Adrenal gland (tissue), 12 donors: ENCODE results near the gene MYOM3. TPM values are rescaled to one million over a fixed set of nuclear protein-coding genes. Genes with fewer than 3 reads are reported as not detected.

Experiments used
- DNase-seq, 7 donors: peaks; one replicate each; pipeline ENCODE4 v3.0.0-alpha.2; 2019 to 2020
- H3K27ac ChIP-seq, 5 donors: fragments of 200-600 bp; sonication (generic) in 4 of 5; 1 replicate in 3 of 5; 2 replicates in 2 of 5; pipeline versions ENCODE4 v1.5.1 to v1.8.0; 2016 to 2020; ENCODE audit warnings: mild to moderate bottlenecking in 1 of 5
- H3K27me3 ChIP-seq: fragments of 200-600 bp; 2 replicates; pipeline ENCODE4 v1.8.0; 2021
- H3K36me3 ChIP-seq, 2 donors: fragments of 200-600 bp; replicated peaks in 1 of 2; 1 replicate in 1 of 2; 2 replicates in 1 of 2; pipeline versions ENCODE4 v1.5.1 to v1.8.0; 2018 to 2022
- H3K4me1 ChIP-seq, 2 donors: fragments of 200-600 bp; replicated peaks in 1 of 2; 1 replicate in 1 of 2; 2 replicates in 1 of 2; pipeline versions ENCODE4 v1.5.1 to v1.8.0; 2018 to 2021
- H3K4me3 ChIP-seq, 4 donors: fragments of 200-600 bp; sonication (generic) in 3 of 4; one replicate each; pipeline ENCODE4 v1.5.1; 2016 to 2018
- H3K9me3 ChIP-seq, 3 donors: fragments of 200-600 bp; sonication (generic) in 1 of 3; replicated peaks in 1 of 3; 1 replicate in 2 of 3; 2 replicates in 1 of 3; pipeline versions ENCODE4 v1.5.1 to v1.8.0; 2016 to 2021
- CTCF ChIP-seq, 6 experiments: fragments of 450-650 bp in 4 of 6; fragments of 200-600 bp in 2 of 6; sonication (generic) in 1 of 6; IDR thresholded peaks; 1 replicate in 5 of 6; 2 replicates in 1 of 6; pipeline versions ENCODE4 v1.5.1 to v1.8.0; 2016 to 2021; ENCODE audit warnings: antibody characterized with exemption in 6 of 6, mild to moderate bottlenecking in 2 of 6, moderate library complexity in 1 of 6
- POLR2A ChIP-seq, 2 donors: fragments of 450-650 bp; IDR thresholded peaks; one replicate each; pipeline ENCODE4 v1.6.1; 2017; ENCODE audit warnings: antibody characterized with exemption in 2 of 2, mild to moderate bottlenecking in 2 of 2, moderate library complexity in 1 of 2
- WGBS, 4 donors: extraction: QIAGEN DNeasy Blood & Tissue Kit in 2 of 4; methylation state at CpG; one replicate each; pipeline versions ENCODE4 v1.1.5 to v1.1.7; 2013 to 2017; 5-methylcytosine and 5-hydroxymethylcytosine counted together
- intact Hi-C, 2 donors: fragments of 100-400 bp; cut with DNase I; formaldehyde crosslinking; loops; one replicate each; pipeline versions ENCODE4 v1.14.1 to v1.15.0; 2022 to 2023
- polyA plus RNA-seq, 3 donors: library from polyadenylated mRNA; stranded (reverse); fragments of 200-250 nt in 2 of 3; fragments of 350-450 nt in 1 of 3; fragmentation: Illumina TruSeq in 1 of 3; extraction: RNeasy Lipid Tissue Mini Kit (QIAGEN cat#74804) in 1 of 3; gene quantifications; one replicate each; pipeline ENCODE4 v1.2.3, GENCODE V29; 2013 to 2014
- total RNA-seq, 9 donors: library from RNA; depleted of rRNA in 4 of 9; stranded (reverse); fragments of >200 nt in 4 of 9; fragments of 120-200 nt in 1 of 9; fragmentation: NEBNext Ultra II Directional in 1 of 9; extraction: Animal tissue kit (Norgen Biotek cat#: 25700) in 1 of 9; gene quantifications; one replicate each; pipeline versions ENCODE4 v1.1.0 to v1.2.4, GENCODE V29; 2013 to 2023
- donor health status: healthy with polysubstance abuse.
- donor health status: Bipolar disorder and iron deficiency.
- donor health status: DM: yes; HTN: yes; CAD: no.
- donor health status: DM: no; HTN: no; CAD: no.
- donor health status: DM: no; HTN: no; CAD: no.
- donor health status: DM: yes; HTN: yes; CAD: no.

The MYOM3 gene
- total and polyA plus RNA-seq, 12 donors, result 0.09 to 7.0 (median 0.18) TPM

GRCh38 chr1:24147194-24147593, 35.3 kb upstream of the MYOM3 start:
- H3K27me3 ChIP-seq, result no peaks in the 10 kb centered on the region
- peaks cover 7 to 9% of the 10 kb centered on the region in 2 donors for H3K4me1 ChIP-seq
- intact Hi-C loops, result no loop called here
- DNase-seq, result no peak
- H3K36me3 ChIP-seq, result no peaks in the 10 kb centered on the region
- no peaks in the 10 kb centered on the region for H3K9me3 ChIP-seq
- H3K4me3 ChIP-seq, result no peak overlapping the region
- 87 to 92% (median 91%) methylated on average over 9 of the region's 9 CpGs for WGBS, 4 donors
- TF ChIP-seq POLR2A (IDR thresholded peaks at IDR 0.05), result no peak
- TF ChIP-seq CTCF (IDR thresholded peaks at IDR 0.05), result no peak
- no peak overlapping the region for H3K27ac ChIP-seq

- H3K9me3 ChIP-seq, result no peaks in the 10 kb centered on the region
- H3K4me3 ChIP-seq, result peak within 1 kb of the TSS in 3 of 4 donors; percentile 27 to 61 (median 54)
- no peak for TF ChIP-seq POLR2A (IDR thresholded peaks at IDR 0.05)
- no peak for TF ChIP-seq CTCF (IDR thresholded peaks at IDR 0.05)
- no peaks in the 10 kb centered on the region for H3K36me3 ChIP-seq
- DNase-seq, result peak in 4 of 7 donors; percentile 29 to 39 (median 32)
- no peaks in the 10 kb centered on the region for H3K27me3 ChIP-seq
- H3K4me1 ChIP-seq, result peaks cover 0 to 4% of the 10 kb centered on the region in 2 donors
- 29 to 43% (median 38%) methylated on average over 4 to 22 of the region's 22 CpGs for WGBS, 4 donors
- no peak within 1 kb of the TSS for H3K27ac ChIP-seq
- intact Hi-C loops, result no loop called here
Measured at GRCh38 chr1:24142546-24143534, 30.9 kb upstream of the MYOM3 start, which contains the start of gene IL22RA1. TSS of gene IL22RA1 (minus strand) at chr1:24143140. CDS start at chr1:24143082, 58 bp downstream.

- Histone ChIP-seq H3K9me3 (no peaks in the 10 kb centered on the region), H3K27ac (no peak overlapping the region), H3K36me3 (no peaks in the 10 kb centered on the region), H3K4me3 (no peak overlapping the region), H3K4me1 (peaks cover 0 to 4% of the 10 kb centered on the region in 2 donors), H3K27me3 (no peaks in the 10 kb centered on the region)
- DNase-seq, result no peak
- WGBS, 4 donors, result 89 to 94% (median 92%) methylated on average over 9 to 10 of the region's 10 CpGs
- intact Hi-C loops, result no loop called here
- TF ChIP-seq POLR2A (IDR thresholded peaks at IDR 0.05) (no peak), CTCF (IDR thresholded peaks at IDR 0.05) (no peak)
Measured at GRCh38 chr1:24141311-24141997, 29.5 kb upstream of the MYOM3 start.

GRCh38 chr1:24140741-24141181, 28.8 kb upstream of the MYOM3 start:
- Histone ChIP-seq H3K4me1 (peaks cover 0 to 4% of the 10 kb centered on the region in 2 donors), H3K9me3 (no peaks in the 10 kb centered on the region), H3K27me3 (no peaks in the 10 kb centered on the region), H3K4me3 (no peak overlapping the region), H3K36me3 (no peaks in the 10 kb centered on the region), H3K27ac (no peak overlapping the region)
- DNase-seq, result no peak
- TF ChIP-seq POLR2A (IDR thresholded peaks at IDR 0.05), result no peak
- no peak for TF ChIP-seq CTCF (IDR thresholded peaks at IDR 0.05)
- 85 to 96% (median 90%) methylated on average over 10 to 17 of the region's 17 CpGs for WGBS, 4 donors
- intact Hi-C loops, result no loop called here
